Smooth muscle cell of the brain vasculature (primary cell): ENCODE measurements around the gene ITGA1.
"Not testable (repeated sequence)": the region's sequence is repeated elsewhere in the genome, so short reads cannot be mapped to it uniquely, and the experiment has no call there.

Source experiments
- DNase-seq: peaks from one replicate; pipeline ENCODE4 v3.0.0-alpha.2; 2012; ENCODE audit warnings: low read depth, low spot score

ITGA1 gene

DNA sequence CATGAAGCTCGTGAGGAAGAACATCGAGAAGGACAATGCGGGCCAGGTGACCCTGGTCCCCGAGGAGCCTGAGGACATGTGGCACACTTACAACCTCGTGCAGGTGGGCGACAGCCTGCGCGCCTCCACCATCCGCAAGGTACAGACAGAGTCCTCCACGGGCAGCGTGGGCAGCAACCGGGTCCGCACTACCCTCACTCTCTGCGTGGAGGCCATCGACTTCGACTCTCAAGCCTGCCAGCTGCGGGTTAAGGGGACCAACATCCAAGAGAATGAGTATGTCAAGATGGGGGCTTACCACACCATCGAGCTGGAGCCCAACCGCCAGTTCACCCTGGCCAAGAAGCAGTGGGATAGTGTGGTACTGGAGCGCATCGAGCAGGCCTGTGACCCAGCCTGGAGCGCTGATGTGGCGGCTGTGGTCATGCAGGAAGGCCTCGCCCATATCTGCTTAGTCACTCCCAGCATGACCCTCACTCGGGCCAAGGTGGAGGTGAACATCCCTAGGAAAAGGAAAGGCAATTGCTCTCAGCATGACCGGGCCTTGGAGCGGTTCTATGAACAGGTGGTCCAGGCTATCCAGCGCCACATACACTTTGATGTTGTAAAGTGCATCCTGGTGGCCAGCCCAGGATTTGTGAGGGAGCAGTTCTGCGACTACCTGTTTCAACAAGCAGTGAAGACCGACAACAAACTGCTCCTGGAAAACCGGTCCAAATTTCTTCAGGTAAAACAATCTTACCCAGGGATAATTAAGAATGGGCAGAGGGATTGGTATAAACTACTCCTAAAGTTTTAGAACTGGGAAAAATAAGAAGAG is 12.9 kb downstream of the ITGA1 start:
- DNase-seq, result peak; percentile 36

DNA sequence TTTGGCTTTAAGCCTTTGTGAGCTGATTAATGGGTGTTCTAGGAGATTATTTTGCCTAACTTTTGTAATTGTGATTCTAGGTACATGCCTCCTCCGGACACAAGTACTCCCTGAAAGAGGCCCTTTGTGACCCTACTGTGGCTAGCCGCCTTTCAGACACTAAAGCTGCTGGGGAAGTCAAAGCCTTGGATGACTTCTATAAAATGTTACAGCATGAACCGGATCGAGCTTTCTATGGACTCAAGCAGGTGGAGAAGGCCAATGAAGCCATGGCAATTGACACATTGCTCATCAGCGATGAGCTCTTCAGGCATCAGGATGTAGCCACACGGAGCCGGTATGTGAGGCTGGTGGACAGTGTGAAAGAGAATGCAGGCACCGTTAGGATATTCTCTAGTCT is 13.6 kb downstream of the ITGA1 start:
- no peak for DNase-seq

DNA sequence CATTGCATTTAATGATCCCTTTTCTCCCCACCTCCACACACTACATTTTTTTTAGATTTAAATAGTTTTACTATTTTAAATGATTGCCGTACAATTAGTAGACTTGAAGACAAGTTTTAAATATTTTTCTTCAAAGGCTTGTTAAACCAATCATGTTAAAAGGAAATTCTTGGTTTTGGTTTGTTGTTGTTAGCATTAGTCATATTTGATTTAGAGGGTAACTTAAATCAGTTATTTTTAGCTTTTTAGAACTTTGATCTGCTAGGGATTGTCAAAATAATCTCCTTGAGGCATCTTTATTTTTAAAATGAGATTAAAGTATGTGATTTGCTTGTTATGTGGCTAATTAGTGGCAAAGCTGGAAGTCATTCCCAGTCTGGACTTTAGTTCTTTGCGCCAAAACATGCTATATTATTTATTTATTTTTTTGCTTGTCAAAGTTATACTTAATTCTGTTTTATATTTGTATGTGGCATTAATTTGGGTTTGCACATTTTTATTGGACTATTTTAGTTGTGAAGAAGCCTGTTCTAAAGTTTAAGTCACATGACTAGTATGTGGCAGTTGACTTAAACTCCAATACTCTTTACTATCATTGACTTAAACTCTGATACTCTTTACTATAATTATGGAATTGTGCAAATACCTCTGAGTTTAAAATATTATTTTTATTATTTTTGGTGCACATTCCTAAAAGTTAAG is 14.7 kb downstream of the ITGA1 start:
- no peak for DNase-seq

DNA sequence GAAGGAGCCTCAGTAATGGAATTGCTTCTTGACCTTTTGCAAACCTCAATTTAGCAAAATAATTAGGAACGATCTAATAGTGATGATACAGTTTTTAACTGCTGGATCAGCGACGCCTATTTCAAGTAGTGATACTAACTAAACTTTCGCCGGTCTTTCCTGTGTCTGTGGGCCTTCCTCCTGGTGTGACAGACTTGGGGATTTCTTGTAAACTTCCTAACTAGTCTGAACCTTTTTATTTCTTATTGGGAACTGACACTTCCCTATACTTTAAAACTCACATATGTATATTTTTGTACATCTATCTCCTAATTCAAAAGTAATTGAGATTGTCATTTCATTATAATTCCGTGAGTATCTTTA is 15.2 kb downstream of the ITGA1 start:
- no peak for DNase-seq

DNA sequence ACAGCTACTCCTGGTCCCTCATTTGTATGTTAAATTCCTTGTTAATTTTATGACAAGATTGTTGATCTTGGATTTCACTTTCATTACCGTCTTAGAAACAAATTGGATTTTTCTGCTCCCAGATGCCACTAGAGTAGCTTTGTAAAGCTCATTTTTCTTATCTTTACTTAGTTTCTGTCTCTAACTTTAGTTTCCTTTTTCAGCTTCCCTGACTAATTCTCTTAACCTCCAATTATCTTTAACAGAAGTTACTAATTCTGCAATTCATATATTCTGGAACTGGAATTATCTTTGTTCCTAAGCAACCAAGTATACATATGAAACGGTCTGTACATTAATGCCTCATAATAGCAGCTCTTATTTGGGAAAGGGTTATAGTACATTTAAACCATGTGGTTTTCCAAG is 16.7 kb downstream of the ITGA1 start:
- no peak for DNase-seq

DNA sequence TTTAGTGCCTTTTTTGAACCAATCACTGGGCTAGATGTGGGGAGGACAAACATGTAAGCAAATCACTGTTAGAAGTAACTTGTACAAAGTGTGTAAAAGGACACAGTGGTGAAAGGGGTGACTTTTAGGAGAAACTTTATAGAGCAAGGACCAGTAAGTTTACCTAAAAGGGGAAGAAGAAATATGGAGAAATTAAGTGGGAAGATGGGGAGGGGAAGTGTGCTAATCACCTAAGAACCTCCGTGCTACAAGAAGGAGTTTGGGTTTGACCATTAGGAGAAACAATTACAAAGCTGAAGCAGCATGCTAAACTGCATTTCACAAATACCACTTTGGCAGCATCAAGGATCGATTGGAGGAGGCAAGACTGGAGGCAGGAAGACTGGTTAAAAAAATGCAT is 17.3 kb downstream of the ITGA1 start:
- no peak for DNase-seq

- no peak for DNase-seq
Measured at GRCh38 chr5:52805615-52806014, 17.9 kb downstream of the ITGA1 start.

DNA sequence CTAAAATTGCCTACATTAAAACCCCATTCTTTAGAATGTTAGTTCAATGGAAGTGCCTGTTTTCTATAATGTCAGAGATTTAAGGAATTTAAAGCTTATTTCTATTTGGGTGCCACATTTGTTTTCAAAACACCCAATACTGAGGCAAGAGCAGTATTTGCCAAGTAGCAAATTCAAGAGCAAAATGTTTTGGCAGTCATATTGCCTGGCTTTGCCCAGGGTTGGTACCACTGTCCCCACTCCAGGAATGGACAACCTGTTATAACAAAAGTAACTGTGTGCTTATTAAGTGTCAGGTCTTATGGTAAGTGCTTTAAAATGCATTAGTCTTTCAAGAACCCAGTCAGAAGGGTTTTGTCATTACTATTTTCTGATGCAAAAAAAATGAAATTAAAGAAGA is 19.3 kb downstream of the ITGA1 start:
- DNase-seq, result no peak

GRCh38 chr5:52807723-52808122 is 20.0 kb downstream of the ITGA1 start:
- no peak for DNase-seq

- DNase-seq, result no peak
Measured at GRCh38 chr5:52808316-52808901, 20.7 kb downstream of the ITGA1 start.

- DNase-seq, result no peak
Measured at GRCh38 chr5:52809884-52810283, 22.2 kb downstream of the ITGA1 start.

DNA sequence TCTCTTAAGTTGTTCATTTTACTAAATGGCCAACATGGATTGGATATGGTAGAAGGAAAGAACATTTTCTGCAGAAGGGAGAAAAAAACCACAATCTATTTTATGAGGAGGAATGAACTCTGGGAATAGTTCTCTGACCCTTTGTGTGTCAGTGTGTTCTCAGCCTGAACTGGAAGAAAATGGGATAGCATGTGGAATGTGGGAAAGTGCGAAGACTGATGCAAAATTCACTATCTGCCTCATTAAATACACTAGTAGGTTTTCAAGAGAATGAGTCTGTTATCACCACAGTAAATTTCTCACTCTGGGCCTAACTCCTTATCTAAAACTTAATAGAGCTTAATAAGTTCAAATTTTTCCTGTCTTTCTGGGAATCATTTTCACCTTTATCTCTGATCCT is 22.7 kb downstream of the ITGA1 start:
- DNase-seq, result no peak

DNA sequence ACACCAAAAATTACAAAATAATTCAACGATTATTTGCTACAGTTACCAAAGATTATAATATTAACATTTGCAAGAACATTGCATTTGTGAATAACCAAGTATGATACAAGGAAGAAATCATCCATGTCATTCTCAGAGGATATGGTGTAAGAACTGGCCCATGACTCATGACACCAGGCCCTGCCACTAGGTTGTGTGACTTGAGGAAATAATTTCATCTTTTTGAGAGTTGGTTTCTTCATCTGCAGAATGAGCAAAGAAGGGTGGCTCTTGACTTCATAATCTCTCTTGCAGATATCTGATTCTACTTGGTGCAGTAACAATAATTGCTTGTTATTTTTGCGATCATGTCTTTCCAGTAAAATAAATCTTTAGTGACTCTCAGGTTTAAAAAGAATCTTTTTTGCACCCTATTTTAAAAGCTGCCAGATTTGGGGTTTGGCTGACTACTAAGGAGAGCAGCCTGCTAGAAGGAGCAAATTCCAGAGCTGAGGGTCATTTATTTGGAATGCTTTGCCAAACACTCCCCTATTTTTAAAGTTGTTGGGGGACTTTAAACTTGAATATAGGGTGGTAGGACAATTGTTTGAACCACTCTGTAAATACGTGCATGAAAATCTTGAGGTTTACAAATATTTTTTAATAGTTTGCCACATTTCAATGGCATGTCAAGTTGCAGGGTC is 23.5 kb downstream of the ITGA1 start:
- DNase-seq, result no peak

DNA sequence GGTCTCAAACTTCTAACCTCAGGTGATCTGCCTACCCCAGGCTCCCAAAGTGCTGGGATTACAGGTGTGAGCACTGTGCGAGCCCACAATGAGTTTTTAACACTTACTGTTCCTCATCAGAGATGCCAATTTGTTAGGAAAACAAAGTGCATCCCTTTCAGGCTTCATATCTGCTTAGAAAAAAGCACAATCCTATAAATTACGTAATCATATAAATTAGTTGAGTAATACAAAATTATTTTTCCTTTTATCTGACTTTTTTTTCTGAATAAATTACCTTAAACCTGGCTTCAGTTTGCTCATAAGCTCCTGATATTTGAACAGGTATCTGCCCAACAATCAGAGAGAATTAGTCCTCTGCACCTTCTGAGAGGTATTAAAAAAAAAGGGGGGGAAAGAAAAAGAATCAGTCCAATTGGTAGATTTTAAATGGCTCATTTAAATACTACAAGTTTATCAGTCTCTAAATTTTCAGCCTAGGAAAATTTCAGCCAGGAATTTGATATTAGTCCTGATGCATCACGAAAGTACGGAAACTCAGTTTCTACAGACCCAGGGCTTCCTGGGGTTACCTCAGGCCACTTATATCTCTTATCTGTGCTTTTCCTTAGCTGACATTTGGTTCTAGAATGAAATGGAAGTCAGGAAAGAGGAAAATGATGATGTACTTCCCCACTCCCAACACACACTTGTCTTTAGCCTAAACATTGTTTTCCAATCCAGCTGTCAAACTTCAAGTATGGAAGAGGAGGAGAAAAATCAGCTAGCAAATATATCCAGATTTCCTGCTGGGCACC is 26.8 kb downstream of the ITGA1 start:
- DNase-seq, result no peak

- no peak for DNase-seq
Measured at GRCh38 chr5:52817818-52818217, 30.1 kb downstream of the ITGA1 start.

GRCh38 chr5:52818360-52818759 is 30.6 kb downstream of the ITGA1 start:
- DNase-seq, result no peak

GRCh38 chr5:52818807-52819206 is 31.1 kb downstream of the ITGA1 start:
- DNase-seq, result not testable (repeated sequence)

- no peak for DNase-seq
Measured at GRCh38 chr5:52821901-52822300, 34.2 kb downstream of the ITGA1 start.

DNA sequence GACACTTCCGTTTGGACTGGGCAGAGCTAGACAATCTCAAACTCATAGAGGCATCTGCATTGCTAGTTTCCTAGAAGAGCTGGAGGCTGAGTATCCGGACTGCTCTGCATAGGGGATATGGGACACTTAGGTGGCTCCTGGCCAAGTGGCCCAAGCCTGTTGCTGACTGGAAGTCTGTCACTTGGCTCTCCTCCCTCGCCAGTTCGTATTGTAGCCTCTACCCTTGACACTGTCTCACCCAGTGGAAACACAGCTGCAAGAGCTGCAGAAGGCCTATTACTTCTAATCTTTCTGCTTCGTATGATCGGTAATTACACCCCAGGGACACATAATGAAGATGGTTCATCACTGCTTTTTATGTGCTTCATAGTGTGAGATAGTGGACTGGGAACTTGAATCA is 34.7 kb downstream of the ITGA1 start:
- DNase-seq, result no peak

DNA sequence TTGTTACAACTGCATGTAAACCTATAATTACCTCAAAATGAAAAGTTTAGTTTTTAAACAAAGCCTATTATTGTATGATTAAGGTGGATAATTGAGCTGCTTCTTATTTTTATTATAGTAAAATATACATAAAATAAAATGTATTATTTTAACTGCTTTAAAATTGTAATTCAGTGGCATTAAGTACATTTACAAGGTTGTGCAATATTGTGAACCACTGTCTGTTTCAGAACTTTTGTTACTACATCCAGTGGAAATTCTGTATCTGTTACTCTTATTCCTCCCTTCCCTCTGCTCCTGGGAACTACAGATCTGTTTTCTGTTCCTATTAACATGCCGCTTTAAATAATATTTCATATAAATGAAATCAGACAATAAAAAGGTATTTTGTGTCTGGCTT is 37.1 kb downstream of the ITGA1 start:
- no peak for DNase-seq

DNA sequence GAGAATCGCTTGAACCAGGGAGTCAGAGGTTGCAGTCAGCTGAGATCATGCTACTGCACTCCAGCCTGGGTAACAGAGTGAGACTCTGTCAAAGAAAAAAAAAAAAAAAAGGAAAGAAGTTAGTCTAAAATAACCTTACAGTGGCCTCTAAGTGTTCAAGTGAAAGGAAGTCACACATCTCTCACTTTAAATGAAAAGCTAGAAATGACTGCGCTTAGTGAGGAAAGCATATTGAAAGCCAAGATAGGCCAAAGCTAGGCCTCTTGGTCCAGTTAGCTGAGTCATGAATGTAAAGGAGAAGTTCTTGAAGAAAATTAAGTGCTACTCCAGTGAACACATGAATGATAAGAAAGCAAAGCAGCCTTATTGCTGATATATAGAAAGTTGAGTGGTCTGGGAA is 38.1 kb downstream of the ITGA1 start:
- no peak for DNase-seq

GRCh38 chr5:52827815-52828214 is 40.1 kb downstream of the ITGA1 start:
- no peak for DNase-seq
